Left colon (tissue), 2 donors: ENCODE measurements around the gene RAB13. TPM values are rescaled to one million over a fixed set of nuclear protein-coding genes. Genes with fewer than 3 reads are reported as not detected.
"Not testable (repeated sequence)": the region's sequence is repeated elsewhere in the genome, so short reads cannot be mapped to it uniquely, and the experiment has no call there.

Experiments
- ATAC-seq: fragments of 200-7000 bp; cut with Tn5 transposase; one replicate; pipeline ENCODE4 v1.9.1; 2020; ENCODE audit warnings: mild to moderate bottlenecking, moderate library complexity
- DNase-seq, 2 donors: peaks; one replicate each; pipeline ENCODE4 v3.0.0-alpha.2; 2020
- intact Hi-C, 2 donors: fragments of 100-400 bp; cut with DNase I in 1 of 2; cut with micrococcal nuclease in 1 of 2; formaldehyde crosslinking; loops; one replicate each; pipeline versions ENCODE4 v1.11.2 to v1.14.0; 2022; cut with DNase I, micrococcal nuclease
- long read RNA-seq: library from polyadenylated mRNA; unstranded; transcript quantifications from one replicate; pipeline ENCODE4 v2.0.0, GENCODE V29; 2021
- total RNA-seq, 2 donors: library from RNA; stranded (reverse); fragmentation: NEBNext Ultra II Directional; extraction: Animal tissue kit (Norgen Biotek cat#: 25700); gene quantifications; one replicate each; pipeline ENCODE4 v1.2.1, GENCODE V29; 2021
- donor health status: DM: no; HTN: no; CAD: no.
- donor health status: DM: yes; HTN: yes; CAD: no.

The RAB13 gene
- 10 to 100 TPM; 61.3 to 65.4 TPM for total RNA-seq
- long read RNA-seq, transcript RAB13-201 (8 exons, 1,176 nt), result major isoform, 33 of 36 reads
- long read RNA-seq, partial matches to known transcripts, result 0 of 36 reads
- long read RNA-seq, other reads (novel, unspliced or antisense), result 3 of 36 reads

DNA sequence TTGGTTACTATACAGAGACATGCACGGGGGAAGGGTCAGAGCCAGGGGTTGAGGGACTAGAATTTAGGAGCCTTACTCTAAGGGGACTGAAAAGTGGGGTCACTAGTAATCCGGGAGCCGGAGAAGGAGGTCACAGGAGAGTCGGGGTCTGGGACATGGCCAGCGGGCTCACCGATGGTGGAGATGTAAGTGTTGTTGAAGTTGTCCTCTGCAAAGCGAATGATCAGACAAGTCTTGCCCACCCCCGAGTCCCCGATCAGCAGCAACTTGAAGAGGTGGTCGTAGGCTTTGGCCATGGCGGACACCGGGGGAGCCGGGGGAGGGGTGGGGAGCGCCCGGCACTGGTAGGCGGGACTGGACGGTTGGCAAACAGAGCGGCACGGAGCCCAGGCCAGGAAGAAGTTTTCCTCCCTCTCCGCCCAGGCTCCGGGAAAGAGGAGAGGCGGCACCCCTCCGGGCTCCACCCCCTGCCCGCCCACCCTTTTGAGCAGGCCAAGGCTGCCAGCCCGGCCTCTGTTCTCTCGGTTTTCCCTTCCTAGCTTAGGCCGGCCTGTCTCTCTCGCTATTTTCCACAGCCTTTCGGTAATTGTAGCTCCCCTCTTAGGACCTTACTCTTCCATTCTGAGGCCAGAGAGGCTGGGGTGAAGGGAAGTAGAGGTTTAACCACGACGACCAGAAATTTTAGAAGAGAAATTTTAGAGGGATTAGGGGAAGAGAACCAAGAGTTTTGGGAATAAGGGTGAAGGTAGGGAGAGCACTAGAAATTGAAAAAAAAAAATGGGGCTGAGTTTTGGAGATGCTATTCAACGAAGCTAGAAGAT lies at the start of gene RAB13:
TSS of gene RAB13 (minus strand) at position 399 of the 821 bp plus-strand sequence. CDS start at position 296, 103 bp downstream.
- ATAC-seq (peak; percentile 82), DNase-seq (peak; percentile 83 to 91)
- intact Hi-C loops, result loop anchor here (10.0 kb wide), 2 partner anchors 191 to 311 kb away; partner anchors contain the start of genes ILF2 (in 1 of the 2) and NPR1 (in 1 of the 2)

DNA sequence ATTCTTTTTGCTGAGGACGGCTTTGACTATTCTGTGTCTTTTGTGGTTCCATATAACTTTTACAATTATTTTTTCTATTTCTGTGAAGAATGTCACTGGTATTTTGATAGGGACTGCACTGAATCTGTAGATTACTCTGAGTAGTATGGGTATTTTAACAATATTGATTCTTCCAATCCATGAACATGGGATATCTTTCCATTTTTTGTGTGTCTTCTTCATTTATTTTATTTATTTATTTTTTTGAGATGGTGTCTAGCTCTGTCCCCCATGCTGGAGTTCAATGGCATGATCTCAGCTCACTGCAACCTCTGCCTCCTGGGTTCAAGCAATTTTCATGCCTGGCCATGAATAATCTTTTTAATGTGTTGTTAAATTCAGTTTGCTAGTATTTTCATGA lies 47.6 kb upstream of the RAB13 start:
- DNase-seq, intact Hi-C loops, ATAC-seq: not testable (repeated sequence)

DNA sequence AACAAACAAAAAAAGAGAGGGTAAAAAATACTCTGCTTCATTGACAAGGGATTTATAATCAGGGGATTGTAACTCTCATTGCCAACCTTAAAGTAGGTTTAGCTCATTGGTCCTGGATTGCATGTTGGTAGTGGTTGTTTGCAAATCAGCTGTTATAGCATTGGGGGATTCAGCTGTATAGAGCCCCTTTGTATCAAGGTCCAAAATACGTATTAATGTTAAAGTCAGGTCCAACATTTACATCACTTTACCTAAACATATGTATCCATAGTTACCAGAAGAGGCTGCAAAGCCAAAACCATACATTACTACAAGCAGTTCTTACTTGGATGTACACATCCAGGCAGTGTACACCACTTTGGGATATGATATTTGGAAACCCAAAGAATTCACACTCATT lies 33.8 kb upstream of the RAB13 start:
- ATAC-seq (no peak), DNase-seq (no peak)
- intact Hi-C loops, result no loop called here

DNA sequence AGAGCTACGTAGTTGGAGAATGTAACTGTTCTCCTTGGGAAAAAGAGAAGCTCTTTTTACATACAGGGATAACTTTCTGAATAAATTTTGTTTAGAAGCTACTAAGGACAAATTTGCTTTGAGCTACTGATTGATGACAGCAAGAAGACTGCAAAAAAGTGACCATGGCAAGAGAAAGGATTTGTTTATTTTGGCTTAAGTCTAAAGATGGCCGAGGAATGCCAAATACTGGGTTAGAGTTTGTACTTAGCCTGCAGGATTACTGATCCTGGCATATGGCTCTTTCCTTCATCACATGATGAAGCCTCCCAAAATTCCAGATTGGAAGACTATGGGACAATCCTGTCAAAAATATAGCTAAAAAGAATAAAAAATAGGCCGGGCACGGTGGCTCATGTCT lies 33.1 kb upstream of the RAB13 start:
- DNase-seq, result no peak
- ATAC-seq, result no peak
- intact Hi-C loops, result no loop called here

DNA sequence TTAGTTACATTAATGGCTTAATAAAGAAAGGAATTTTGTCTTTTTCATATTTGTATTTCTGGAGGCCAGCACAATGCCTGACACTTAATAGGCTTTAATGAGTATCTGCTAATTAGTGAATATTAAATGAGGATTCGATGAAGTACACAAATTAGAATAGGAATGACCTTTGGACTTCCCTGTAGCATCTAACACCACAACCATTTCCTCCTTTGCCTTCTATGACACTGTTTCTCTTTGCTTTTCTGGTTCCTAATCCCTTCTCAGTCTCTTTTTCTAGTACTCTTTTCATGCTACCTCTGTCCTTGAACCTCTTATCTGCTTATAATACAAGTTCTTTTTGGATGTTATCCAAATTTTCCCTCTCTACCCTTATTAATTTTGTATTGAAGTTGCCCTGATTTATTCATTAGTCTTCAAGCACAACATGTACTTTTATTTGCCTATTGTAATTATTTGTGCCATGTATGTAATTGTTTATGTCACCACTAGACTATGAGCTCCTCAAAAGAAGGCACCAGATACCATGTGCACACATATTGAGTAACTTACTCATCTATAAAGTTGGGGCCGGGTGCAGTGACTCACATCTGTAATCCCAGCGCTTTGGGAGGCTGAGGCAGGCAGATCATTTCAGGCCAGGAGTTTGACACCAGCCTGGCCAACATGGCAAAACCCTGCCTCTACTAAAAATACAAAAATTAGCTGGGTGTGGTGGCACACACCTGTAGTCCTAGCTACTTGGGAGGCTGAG lies 28.2 kb upstream of the RAB13 start:
- ATAC-seq, result peak; percentile 66
- no peak for DNase-seq
- intact Hi-C loops, result no loop called here

- intact Hi-C loops, DNase-seq, ATAC-seq: not testable (repeated sequence)
Observed at GRCh38 chr1:154012543-154012942, 26.4 kb upstream of the RAB13 start.

DNA sequence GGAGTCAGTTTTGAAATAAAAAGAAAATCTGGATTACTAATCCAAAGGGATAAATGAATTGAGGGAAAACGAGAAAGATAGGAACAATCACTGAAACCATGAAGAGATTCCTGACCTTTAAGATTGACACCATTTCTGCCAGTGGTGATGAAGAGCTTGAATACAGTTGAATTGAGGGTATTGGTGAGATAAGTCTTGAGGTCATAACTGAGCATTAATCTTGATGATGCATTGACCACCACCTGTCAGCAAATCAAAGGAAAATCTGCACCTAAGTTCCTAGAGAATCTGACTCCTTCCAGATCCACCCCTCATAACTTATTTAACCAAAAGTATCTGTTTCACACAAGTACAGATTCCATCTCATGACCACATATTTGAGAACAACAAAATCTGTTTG lies 26.0 kb upstream of the RAB13 start:
- DNase-seq (no peak), ATAC-seq (no peak)
- intact Hi-C loops, result no loop called here

GRCh38 chr1:154006136-154006535 lies 20.0 kb upstream of the RAB13 start:
- ATAC-seq (no peak), DNase-seq (no peak)
- intact Hi-C loops, result no loop called here

DNA sequence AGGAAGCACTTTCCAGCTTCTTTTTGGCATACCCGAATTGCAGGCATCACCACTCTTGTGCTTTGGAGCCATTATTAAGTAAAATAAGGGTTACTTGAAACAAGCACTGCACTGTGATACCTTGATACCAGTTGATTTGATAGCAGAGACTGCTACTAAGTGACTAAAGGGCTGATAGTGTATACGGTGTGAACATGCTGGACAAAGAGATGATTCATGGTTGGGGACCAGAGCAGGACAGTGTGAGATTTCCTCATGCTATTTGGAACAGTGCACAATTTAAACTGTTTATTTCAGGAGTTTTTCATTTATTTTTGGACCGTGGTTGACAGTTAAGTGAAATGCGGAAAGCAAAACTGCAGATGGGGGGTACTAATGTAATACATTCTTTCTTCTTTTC lies 14.3 kb upstream of the RAB13 start:
- ATAC-seq, result no peak
- intact Hi-C loops, result no loop called here

GRCh38 chr1:153996882-153997281 lies 10.7 kb upstream of the RAB13 start:
- intact Hi-C loops, DNase-seq, ATAC-seq: not testable (repeated sequence)

More for the DNA sequence above, 14.3 kb upstream of the RAB13 start:
- no peak for DNase-seq

- intact Hi-C loops, result no loop called here
- ATAC-seq, result no peak
Observed at GRCh38 chr1:153995640-153996039, 9.5 kb upstream of the RAB13 start.

DNA sequence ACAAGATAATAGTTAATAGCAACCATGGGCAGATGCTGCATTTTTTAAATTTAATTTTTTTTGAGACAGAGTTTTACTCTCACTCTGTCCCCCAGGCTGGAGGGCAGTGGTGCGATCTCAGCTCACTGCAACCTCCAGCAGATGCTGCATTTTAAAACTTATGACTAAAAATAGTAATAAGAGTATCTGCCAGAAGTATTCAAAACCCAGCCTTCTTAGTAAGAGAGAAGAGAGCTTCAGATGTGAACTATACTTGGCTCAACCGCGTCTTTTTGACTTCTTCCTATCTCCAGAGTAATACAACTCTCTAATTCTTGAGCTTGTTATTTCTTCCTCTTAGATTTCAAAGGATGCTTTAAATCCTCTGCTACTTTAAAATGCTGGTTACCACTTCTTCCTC lies 9.1 kb upstream of the RAB13 start:
- ATAC-seq (no peak), DNase-seq (no peak)
- intact Hi-C loops, result no loop called here

More at GRCh38 chr1:153995640-153996039, 9.5 kb upstream of the RAB13 start:
- DNase-seq, result no peak

DNA sequence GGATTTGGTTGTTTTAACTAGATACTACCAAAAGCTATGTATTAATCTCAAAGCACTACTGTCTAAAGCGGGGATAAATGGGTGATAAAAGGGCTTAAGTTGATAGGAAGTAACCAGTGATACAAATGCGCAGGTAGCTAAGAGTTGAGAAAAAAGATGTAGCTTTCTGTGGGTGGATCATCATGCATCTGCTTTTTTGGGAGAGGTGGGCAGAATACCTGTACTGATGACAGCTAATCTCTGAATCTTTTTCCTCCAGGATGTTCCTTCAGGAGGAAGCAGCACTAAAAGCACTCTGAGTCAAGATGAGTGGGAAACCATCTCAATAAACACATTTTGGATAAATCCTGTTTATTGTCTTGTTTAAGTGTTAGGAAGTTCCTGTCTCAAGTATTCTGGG lies 5.7 kb upstream of the RAB13 start:
- no peak for DNase-seq
- intact Hi-C loops, result no loop called here
- no peak for ATAC-seq

DNA sequence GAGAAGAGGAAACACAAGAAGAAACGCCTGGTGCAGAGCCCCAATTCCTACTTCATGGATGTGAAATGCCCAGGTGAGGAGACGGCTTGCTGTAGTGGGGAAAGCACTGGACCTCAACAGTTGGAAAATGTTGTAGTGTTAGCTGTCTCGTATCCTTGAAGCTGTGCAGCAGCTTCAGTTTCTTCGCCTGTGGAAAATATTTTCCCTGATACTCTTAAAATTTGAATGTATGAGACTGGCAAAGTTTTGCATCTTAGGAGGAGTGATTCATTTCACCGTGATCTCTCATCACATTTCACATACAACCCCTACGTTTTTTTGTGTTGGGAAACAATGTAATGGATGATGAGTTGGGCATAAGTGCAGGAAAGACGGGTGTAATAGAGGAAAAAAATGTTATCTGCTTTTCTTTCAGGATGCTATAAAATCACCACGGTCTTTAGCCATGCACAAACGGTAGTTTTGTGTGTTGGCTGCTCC lies 5.1 kb upstream of the RAB13 start:
- DNase-seq, result no peak
- intact Hi-C loops, result no loop called here
- no peak for ATAC-seq

DNA sequence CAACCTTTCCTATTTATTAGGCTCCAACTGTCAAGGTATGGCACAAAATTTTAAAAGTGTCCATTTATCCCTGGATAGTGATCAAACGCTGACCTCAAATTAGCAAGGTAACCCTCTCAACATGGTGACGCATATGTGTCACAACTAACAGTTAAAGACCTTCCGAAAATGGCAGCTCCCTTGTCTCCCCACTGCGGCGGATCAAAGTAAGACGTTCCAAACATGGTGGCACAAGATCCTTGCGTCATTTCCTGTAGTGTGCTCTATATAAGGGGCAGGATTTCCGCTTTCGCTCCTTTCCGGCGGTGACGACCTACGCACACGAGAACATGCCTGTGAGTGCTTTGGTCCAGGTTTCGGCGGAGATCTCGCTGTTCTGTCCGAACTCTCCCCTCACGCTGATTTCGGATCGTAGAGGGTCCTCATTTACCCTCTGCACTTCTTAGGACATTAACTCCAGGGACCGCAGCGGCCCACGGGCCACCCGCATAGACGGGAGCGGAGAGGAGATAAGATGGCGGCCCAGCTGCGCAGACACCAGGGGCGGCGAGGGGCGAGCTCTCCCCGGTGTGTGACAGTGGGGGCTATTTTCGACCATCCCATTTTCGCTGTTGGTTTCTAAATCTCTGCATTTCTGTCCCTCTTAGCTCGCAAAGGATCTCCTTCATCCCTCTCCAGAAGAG lies 4.5 kb upstream of the RAB13 start, which contains the start of gene RPS27:
TSS of gene RPS27 (plus strand) at position 295 of the 683 bp plus-strand sequence. CDS start at position 330, 35 bp downstream.
- DNase-seq, result peak; percentile 87 to 96
- peak; percentile 72 for ATAC-seq
- intact Hi-C loops, result no loop called here

GRCh38 chr1:153987621-153988020 lies 1.5 kb upstream of the RAB13 start:
- no peak for ATAC-seq
- no peak for DNase-seq
- intact Hi-C loops, result loop anchor here (10.0 kb wide), 2 partner anchors 193 to 313 kb away; partner anchors contain the start of genes ILF2 (in 1 of the 2) and NPR1 (in 1 of the 2)

- intact Hi-C loops, result loop anchor here (10.0 kb wide), 2 partner anchors 191 to 311 kb away; partner anchors contain the start of genes ILF2 (in 1 of the 2) and NPR1 (in 1 of the 2)
- peak in 1 of 2 donors; percentile 55 for DNase-seq
- ATAC-seq, result no peak
Observed at GRCh38 chr1:153985341-153985912, 712 bp downstream of the RAB13 start.
